ENCODE results near the gene LRRC36.
"Not testable (repeated sequence)": the region's sequence is repeated elsewhere in the genome, so short reads cannot be mapped to it uniquely, and the experiment has no call there.

The LRRC36 gene

GRCh38 chr16:67345401-67345800 is 18.8 kb downstream of the LRRC36 start:
- DNase-seq: peak in 2 of 3 donors; percentile 11 to 22

- DNase-seq: no peak
Observed at GRCh38 chr16:67346341-67346740, 19.7 kb downstream of the LRRC36 start.

DNA sequence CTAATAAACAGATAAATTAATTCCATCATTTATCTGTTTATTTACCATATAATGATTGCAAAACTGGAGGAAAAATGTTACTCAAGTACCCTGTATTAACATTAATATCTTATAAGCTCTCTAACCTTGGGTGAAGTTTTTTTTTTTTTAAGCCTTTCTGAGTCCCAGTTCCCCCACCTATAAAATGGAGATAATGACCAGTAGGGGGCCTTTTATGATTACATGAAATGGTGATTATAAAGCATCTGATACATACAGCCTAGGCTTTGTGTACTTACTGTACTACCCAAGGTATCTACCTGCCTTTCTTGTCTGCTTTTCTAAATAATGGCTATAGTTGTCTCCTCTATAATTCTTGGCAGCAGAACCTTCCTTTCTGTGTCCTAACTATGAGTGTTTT is 22.6 kb downstream of the LRRC36 start:
- peak; percentile 61 to 77 (median 71) for DNase-seq

DNA sequence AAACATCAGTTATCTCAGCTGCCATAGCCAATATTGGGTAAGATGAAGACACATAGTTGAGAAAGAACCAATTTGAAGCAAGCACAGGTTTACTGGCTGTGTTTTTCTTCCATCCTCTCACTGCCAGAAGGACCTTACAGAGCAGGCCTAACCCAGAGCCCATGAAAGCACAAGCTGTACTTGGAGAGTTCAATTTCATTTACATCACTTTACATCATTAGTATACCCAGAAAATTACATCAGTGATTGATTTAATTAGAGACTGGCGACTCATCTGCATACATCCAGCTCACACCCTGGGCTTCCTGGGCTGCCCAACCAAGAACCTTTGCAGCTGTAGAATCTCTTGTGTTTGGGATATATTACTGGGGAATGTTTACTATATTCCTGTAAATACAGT is 23.7 kb downstream of the LRRC36 start:
- no peak for DNase-seq

GRCh38 chr16:67352463-67352862 is 25.8 kb downstream of the LRRC36 start:
- not testable (repeated sequence) for DNase-seq

DNA sequence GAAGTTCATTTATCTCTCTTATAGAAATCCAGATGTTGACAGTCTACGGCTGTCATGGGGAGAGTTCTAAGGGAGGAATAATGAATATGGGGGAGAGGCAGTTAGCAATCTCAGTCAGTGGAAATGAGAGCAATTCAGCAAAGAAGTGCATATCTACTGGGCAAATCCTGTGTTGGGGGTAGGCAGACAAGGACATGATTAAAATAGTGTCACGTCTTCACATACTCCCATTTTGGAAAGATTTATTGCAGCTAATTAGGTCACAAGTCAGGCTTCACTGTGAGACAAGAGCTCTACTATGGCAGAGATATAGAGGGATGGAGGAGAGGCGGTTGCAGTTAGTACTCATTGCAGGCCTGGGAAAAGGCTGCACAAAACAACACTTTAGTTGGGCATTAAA is 29.8 kb downstream of the LRRC36 start:
- DNase-seq: no peak

GRCh38 chr16:67357561-67357960 is 30.9 kb downstream of the LRRC36 start:
- DNase-seq: no peak

GRCh38 chr16:67359540-67360269 is 33.1 kb downstream of the LRRC36 start:
- not testable (repeated sequence) for DNase-seq

- DNase-seq: no peak
Observed at GRCh38 chr16:67361038-67361437, 34.4 kb downstream of the LRRC36 start.

DNA sequence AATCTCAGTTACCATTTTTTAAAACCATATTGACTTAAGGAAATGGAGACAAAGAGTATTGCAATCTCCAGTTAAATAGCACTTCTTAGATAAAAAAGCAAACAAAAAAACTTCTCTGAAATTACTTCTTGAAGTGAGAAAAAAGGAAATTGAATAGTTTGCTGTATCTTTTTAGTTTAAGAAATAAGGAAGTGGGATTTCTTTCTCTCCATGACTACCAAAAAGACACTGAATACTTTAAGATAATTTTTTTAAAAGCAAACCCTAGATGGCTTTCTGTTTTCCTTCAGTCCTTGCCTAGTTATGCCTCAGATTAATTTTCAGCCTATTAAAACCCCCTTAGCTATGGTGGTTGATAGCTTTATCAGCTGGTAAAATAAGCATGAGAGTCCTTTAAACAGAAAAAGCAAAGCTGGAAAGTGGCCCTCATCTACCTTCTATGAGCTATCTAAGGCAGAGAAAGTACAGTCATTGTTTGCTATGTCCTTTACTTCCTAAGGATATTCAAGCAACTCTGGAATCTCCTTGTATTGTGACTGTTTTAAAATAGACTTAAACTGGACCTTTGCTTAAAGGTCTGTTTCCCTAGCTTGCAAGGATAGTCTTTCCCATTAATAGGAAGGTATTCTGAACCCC is 38.1 kb downstream of the LRRC36 start:
- DNase-seq: peak; percentile 11 to 54 (median 51)

DNA sequence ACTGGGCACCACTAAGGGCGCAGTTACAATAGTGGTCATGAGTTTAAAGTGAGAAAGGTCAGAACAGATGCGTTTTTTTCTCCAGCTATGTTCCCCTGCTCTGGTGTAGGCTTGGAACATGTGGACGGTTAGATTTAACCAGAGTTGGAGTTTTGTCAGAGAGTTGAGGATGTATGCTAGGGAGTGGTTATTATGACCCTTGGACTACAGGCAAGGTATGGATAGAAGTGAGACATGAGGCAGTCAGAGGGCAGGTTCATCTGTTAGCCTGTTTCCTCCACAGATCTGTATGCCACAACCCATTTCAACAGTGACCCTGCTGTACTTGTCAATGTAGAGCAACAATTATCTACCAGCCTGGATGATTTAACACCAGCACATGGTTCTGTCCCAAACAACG is 44.0 kb downstream of the LRRC36 start:
- no peak for DNase-seq

- DNase-seq: peak; percentile 46 to 79 (median 73)
Observed at GRCh38 chr16:67372664-67373063, 46.0 kb downstream of the LRRC36 start.

GRCh38 chr16:67376012-67376411 is 49.4 kb downstream of the LRRC36 start:
- DNase-seq: not testable (repeated sequence)

- DNase-seq: no peak
Observed at GRCh38 chr16:67378642-67379041, 52.0 kb downstream of the LRRC36 start.

DNA sequence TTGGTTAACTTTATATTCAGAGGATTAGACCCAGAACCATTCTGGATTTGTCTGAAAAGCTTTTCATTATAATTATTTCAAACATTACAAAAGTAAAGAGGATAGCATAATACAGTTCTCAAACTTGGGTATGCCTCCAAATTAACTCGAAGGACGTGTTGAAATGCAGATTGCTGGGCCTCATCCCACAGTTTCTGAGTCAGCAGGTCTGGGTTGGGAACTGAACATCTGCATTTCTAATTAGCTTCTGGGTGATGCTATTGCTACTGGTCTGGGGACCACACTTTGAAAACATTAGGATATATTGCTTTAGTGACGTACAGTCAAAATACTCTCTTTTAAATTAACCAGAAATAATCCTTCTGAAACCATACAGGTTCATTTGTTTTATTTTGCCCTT is 56.7 kb downstream of the LRRC36 start:
- DNase-seq: peak; percentile 33 to 54 (median 53)

- DNase-seq: no peak
Observed at GRCh38 chr16:67384778-67385510, 58.3 kb downstream of the LRRC36 start.

DNA sequence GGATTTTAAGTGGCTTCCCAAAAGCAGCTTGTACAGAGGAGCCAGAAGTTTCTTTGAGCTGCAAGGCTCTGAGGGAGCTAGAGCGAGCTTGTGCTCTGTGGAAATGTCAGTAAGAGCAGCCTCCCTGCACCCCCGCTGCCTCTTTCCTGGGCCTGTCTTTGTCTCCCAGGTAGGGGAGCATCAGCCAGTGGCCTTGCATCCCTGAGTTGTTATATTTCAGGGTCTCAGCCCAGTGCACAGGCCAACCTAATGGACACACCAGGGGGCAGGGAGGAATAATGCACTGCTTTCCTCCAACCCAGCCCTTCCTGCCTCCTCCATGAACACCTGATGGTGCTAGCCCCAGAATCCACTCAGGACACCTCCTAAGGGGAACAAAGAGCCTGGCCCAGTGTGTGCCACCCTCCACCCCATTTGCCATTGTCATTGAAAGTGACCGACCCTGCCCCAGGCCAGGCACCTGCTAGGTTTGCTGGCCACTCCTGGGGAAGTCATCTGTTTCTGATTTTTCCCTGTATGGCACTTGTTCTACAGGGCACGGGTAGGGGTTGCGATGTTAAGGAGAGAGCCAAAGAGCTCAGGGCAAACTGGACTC is 60.3 kb downstream of the LRRC36 start:
- no peak for DNase-seq

- DNase-seq: no peak
Observed at GRCh38 chr16:67387479-67388079, 61.0 kb downstream of the LRRC36 start.

GRCh38 chr16:67388191-67388590 is 61.6 kb downstream of the LRRC36 start:
- no peak for DNase-seq

- no peak for DNase-seq
Observed at GRCh38 chr16:67388591-67388990, 62.0 kb downstream of the LRRC36 start.

- DNase-seq: peak; percentile 94 to 98 (median 97)
Observed at GRCh38 chr16:67389911-67390815, 63.5 kb downstream of the LRRC36 start.

Measured in suppressor macrophage treated with lipopolysaccharide for 1 hour (primary cell).